Stimulated activated CD4-positive, alpha-beta T cell treated with anti-CD3 and anti-CD28 coated beads, Interleukin-15, amount 100 ng/mL, for 1 hour (primary cell): ENCODE measurements around the gene SPATA17.

Source experiments
- DNase-seq, 2 donors: peaks; one replicate each; pipeline ENCODE4 v3.0.0-alpha.2; 2020; ENCODE audit warnings: low read depth in 1 of 2, low spot score in 1 of 2

SPATA17 gene

DNA sequence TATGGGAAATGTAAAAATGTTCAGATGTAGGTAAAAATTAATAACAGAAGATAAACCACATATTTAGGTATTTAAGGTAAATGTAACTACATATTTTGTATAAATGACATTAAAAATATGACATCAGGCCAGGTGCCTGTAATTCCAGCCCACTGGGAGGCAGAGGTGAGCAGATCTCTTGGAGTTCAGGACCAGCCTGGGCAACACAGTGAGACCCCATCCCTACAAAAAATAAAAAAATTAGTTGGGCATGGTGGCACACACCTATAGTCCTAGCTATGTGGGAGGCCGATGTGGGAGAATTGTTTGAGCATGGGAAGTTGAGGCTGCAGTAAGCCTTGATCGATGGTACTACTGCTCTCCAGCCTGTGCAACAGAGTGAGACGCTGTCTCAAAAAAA lies 216.5 kb downstream of the SPATA17 start:
- no peak for DNase-seq

DNA sequence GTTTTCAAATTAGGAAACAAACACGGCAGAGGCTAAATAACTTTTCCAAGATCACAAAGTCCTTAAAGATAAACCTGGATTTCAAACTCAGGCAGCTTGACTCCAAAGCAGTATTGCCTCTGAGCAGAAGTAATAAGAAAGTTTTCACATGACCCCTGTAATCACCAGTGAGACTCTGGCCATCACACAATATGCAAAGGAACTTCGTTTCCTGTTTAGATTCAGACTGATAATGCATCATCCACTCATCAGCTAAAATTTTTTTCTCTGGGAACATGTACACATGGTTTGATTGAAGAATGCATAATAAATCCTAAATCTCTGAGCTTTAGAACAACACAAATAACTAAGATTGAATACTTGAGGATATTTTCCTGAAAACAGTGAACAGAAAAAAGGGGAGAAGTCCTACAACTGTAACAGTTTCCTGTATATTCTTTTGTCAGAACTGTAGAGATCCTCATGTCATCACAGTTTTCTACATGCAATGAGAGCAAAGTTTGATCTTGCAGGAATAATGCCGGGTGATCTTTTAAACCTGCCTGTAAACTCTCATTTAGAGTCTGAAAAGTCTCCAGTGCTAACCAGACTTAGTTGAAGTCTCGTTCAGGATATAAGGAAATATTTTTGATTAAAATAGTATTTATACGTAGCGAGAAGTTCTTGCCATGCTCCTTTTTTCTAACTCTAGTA lies 225.3 kb downstream of the SPATA17 start:
- no peak for DNase-seq

DNA sequence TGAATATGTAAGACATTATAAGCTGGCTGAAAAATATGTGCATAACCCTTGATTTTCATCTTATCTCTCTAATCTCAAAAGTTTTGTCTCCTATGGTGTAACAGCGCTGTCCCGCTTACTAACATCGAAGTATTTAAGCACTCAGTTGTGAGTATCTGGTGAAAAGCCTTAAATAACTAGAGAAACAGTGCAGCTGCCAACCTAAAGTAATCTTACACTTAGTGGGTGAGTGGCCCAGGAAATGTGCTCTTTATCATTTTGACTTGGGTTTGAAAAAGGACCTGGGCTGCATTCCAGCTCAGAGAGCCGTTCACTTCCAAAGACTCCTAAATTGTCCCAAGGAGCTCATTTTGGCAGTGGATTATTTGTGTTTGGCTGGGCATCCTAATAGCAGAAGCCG lies 225.9 kb downstream of the SPATA17 start:
- no peak for DNase-seq

- DNase-seq = no peak
Observed at GRCh38 chr1:217861658-217862057, 230.5 kb downstream of the SPATA17 start.

- DNase-seq = no peak
Observed at GRCh38 chr1:217867446-217867995, 236.4 kb downstream of the SPATA17 start.

DNA sequence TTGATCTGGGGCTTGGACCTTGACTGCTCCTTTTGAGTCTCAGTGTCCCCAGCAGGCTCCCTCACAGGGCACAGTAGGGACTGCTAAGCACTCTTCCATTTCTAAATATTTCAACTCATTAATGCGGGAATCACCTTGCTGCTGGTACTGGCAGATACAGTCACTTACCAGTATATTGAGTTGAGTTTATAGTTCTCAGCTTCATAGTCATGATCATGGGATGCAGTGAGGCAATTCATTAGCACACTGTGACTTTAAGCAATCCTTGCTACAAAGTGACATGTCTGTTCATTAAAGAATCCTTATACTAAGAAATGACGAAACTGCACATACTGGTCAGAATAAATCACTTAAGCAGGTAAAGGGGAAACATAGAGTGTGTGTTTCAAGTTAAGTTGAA lies 240.8 kb downstream of the SPATA17 start:
- no peak for DNase-seq

DNA sequence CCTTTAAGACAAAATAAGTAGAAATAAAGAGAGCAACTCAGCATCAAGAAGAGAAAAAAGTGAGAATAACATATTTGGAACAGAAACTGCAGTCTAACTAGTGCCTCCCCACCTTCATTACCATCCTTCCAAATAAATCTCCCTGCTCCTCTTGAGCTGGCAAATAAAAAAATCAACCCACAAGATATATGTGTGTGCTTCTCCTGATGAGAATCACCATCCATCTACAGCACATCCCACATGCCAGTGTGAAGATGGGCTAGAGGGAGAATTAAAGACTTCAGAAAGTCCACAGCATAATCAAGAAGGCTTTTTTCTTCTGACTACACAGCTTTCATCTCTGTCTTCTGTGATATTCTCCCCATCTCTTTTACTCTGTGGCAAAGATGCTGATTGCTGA lies 244.1 kb downstream of the SPATA17 start:
- DNase-seq = no peak

DNA sequence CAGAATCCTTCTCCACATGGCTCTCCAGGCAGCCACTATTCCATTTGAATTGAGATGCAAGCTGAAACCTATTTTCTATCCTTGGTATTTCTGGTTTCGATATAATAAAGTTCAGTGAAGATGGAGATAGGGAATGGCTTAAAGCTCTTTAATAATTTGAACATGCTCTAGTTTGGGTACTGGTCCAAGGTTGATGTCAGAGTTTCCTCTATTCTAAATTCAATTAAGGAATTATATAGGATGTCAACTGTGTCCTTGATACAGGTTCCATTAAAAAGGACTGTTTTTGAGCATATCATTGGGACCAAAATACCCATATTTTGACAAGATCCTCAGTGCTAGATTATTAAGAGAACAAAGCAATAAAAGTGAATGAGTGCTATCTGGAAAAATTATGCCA lies 245.3 kb downstream of the SPATA17 start:
- DNase-seq = no peak

DNA sequence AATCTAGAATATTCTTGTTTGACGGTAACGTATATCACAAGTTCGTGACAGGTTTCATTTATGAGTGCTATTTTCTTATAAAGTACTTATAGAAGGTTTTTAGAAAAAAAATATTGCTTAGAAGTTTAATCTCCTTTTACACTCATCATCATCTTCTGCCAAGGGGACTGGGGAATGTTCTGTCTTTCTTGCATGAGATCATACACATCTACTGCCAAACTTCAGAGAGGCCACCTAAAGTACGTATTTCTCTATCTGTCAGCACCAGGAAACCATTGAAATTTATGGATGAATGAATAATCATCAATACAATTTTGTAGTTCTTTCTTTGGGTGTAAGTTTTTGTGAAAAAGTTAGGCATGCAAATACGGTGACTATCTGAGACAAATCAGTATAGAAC lies 245.8 kb downstream of the SPATA17 start:
- DNase-seq = no peak

DNA sequence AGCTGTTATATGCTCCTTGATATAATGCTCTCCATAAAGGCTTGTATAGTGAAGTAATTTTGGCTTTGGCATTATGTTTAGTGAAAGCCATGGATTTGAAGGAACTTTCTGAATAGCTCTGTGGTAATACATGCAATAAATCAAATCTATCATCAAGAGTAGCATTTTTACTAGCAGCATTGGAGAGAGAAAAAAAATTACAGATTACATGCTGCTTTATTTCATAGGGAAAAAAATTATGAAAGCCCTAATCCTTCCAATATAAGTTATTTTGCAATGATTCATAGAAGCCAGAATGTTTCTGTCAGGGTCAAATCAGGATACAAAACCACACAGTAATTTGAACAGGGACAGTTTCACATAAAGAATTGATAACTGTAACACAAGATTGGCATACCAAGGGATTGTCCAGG lies 250.0 kb downstream of the SPATA17 start:
- DNase-seq = no peak

GRCh38 chr1:217881607-217882332 lies 250.6 kb downstream of the SPATA17 start:
- DNase-seq = no peak

DNA sequence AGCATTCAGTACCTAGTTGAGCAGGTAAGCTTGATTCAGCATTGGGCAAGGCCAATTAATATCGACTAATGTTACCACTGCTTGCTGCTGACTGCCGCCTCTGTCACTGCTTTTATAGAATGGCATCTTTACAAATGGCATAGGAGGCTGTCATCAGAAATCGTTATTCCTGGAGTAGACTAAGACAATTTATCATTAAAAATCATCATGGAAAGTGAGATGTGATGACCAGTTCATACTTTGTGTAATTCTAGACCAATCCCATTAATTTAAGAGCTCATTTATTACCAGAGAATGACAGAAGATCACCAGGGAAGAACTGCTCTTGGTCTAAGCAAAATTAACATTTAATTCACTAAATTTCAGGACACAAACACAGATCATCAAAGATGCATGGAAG lies 254.0 kb downstream of the SPATA17 start:
- no peak for DNase-seq

GRCh38 chr1:217888328-217888727 lies 257.2 kb downstream of the SPATA17 start:
- DNase-seq = no peak

GRCh38 chr1:217889401-217889800 lies 258.3 kb downstream of the SPATA17 start:
- no peak for DNase-seq

DNA sequence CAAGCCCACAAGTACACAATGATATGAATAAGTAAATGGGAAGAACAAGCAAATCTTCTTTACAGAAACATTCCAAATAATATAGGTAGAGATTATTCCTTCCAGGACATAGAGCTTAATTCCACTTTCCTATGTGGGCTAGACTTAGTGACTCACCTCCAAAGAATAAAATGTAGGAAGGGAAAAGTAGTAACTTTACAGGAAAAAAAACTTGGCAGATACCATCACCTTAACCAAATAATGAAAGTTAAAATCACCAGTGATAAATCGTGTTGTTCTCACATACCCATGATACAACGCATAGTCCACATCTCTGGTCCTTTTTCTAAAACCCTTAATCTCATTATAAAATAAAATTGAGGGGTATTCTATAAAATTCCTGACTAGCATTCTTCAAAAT lies 260.8 kb downstream of the SPATA17 start:
- no peak for DNase-seq

DNA sequence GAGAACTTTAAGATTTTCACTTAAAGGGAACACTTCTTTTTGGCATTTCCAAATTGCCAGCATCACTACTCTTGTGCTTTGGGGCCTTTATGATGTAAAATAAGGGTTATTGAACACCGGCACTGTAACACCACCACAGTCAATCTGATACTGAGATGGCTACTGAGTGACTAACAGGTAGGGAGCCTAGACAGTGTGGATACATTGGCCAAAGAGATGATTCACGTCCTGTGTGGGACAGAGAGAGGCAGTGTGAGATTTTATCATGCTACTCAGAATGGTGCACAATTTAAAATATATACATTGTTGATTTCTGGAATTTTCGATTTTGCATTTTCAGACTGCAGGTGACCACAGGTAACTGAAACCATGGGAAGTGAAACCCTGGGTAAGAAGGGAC lies 261.6 kb downstream of the SPATA17 start:
- no peak for DNase-seq

DNA sequence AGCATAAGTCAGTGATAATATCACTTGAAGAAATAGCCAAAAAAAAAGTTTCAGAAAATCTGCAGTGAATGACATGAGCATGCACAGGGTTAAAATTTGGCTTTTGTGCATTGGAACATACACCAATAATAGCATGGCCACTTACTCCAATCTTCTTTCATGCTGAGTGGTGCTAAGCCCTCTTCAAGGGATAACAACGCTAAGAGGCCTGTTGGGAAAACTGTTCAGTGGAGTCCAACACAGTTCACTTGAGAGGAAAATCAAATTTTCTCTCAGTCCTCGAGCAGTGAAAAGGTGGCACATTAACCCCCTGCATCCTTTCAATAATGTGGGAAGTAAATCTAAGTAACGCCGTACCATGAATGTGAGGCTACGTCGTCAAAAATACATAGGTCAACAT lies 264.7 kb downstream of the SPATA17 start:
- no peak for DNase-seq

DNA sequence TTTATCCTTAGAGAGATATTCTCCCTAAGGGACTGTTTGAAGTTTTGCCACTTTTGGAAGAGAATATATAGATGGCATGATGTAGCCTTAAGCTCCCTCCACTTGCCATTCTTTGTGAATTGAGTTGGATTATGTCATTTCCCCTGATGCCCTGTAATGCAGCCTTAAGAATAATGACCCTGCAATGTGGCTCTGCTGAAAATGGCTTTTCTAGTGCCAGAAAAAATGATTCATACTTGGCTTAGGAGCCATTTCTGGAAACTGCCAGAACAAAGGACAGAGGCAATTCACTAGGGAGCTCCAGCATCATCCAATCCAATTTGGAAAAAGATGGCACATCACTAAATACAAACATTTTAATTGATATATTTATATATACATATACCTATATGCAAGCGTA lies 265.3 kb downstream of the SPATA17 start:
- DNase-seq = no peak

- DNase-seq = no peak
Observed at GRCh38 chr1:217897100-217897499, 266.0 kb downstream of the SPATA17 start.

GRCh38 chr1:217899614-217900013 lies 268.5 kb downstream of the SPATA17 start:
- no peak for DNase-seq

DNA sequence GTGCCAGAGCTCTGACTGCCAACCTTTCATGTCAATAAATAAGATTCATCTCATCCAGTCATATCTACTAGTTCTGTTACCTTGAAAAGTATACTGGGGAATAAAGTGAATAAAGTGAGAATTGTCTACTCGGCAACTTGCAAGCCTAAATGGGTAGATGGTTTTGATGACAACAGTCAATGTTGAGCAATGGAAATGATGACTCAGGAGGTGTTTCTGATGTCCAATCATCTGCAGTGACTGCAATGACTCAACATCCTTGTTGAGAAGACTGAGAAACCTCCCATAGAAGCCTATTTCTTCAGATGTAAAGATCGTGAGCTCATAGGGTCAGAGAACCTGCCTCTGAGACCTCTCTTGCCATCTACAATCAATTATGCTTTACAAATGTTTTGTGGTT lies 276.4 kb downstream of the SPATA17 start:
- no peak for DNase-seq

- no peak for DNase-seq
Observed at GRCh38 chr1:217910203-217910602, 279.1 kb downstream of the SPATA17 start.
